WTC11 (cell line): ENCODE measurements around the gene SULF2.

Experiments used
- IRF2 ChIP-seq: sonication (generic); formaldehyde crosslinking; IDR thresholded peaks from 2 replicates; pipeline ENCODE4 v1.8.0; 2022; ENCODE audit warnings: low read depth, missing genetic modification reagents, borderline replicate concordance
- NR2C2 ChIP-seq: sonication (generic); formaldehyde crosslinking; IDR thresholded peaks from 2 replicates; pipeline ENCODE4 v1.8.0; 2022; ENCODE audit warnings: mild to moderate bottlenecking, missing genetic modification reagents
- TEAD1 ChIP-seq: sonication (generic); formaldehyde crosslinking; IDR thresholded peaks from 2 replicates; pipeline ENCODE4 v1.8.0; 2022; ENCODE audit warnings: mild to moderate bottlenecking, missing genetic modification reagents
- TP53 ChIP-seq: sonication (generic); formaldehyde crosslinking; IDR thresholded peaks from 2 replicates; pipeline ENCODE4 v1.8.1; 2023; ENCODE audit warnings: mild to moderate bottlenecking, missing genetic modification reagents
- ZNF423 ChIP-seq: fragments of 250-450 bp; sonication (Bioruptor Pico); IDR thresholded peaks from 2 replicates; pipeline ENCODE4 v2.1.2; 2022; ENCODE audit warnings: mild to moderate bottlenecking, moderate library complexity
- TF ChIP-seq, protein P1 (sequence below): sonication (generic); formaldehyde crosslinking; IDR thresholded peaks from 2 replicates; pipeline ENCODE4 v1.8.0; 2023; ENCODE audit warnings: mild to moderate bottlenecking, missing genetic modification reagents
- TF ChIP-seq, protein P2 (sequence below): sonication (generic); formaldehyde crosslinking; IDR thresholded peaks from 2 replicates; pipeline ENCODE4 v1.8.1; 2022; ENCODE audit warnings: low read depth, missing genetic modification reagents, borderline replicate concordance
- TF ChIP-seq, protein P3 (sequence below): sonication (generic); formaldehyde crosslinking; IDR thresholded peaks from 2 replicates; pipeline ENCODE4 v1.8.0; 2023; ENCODE audit warnings: missing genetic modification reagents
- TF ChIP-seq, protein P4 (sequence below): sonication (generic); formaldehyde crosslinking; IDR thresholded peaks from 2 replicates; pipeline ENCODE4 v1.8.1; 2023; ENCODE audit warnings: mild to moderate bottlenecking, moderate library complexity, missing genetic modification reagents
- TF ChIP-seq, protein P5 (sequence below): fragments of 200-600 bp; IDR thresholded peaks from 2 replicates; pipeline ENCODE4 v1.8.0; 2022; ENCODE audit warnings: antibody characterized with exemption
- TF ChIP-seq, protein P6 (sequence below): sonication (generic); formaldehyde crosslinking; IDR thresholded peaks from 2 replicates; pipeline ENCODE4 v1.8.1; 2022; ENCODE audit warnings: mild to moderate bottlenecking, moderate library complexity, missing genetic modification reagents
- TF ChIP-seq, protein P7 (sequence below): sonication (generic); formaldehyde crosslinking; conservative IDR thresholded peaks from 2 replicates; pipeline ENCODE4 v1.8.1; 2022; ENCODE audit warnings: mild to moderate bottlenecking, missing genetic modification reagents

DNA sequence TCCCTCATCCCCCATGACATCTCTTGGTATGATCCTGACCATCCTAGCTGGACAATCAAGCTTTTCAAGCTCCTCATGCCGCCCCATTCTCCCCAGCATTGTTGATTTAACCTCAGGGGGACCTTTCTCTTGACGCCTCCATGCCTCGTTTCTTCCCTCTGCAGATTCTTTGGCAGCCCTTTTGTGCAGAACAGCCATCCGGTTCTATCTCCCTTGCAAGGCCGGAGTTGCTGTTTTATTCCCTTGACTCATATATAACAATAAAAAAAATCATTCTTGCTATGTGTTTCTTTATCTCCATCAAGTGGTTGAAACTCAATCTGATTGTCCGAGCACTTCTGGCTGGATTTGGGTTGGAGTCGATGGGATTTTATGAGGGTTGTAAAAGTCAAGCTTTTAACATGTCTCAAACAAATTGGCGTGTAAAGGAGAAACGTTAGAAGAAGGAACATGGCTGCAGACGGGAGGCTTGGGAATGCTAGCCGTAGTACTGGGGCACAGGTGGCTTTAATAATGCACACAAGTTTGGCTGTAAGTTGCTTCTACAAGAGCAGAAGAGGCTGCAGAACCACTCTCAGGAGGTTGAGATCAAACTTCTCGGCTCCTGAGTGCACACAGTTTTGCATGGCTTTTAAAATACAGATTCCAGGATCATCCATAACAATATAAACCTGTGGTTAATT is 3.9 kb upstream of the SULF2 start:
- no peak for TF ChIP-seq NR2C2 (CRISPR knock-in tag)
- TF ChIP-seq, protein P1, sequence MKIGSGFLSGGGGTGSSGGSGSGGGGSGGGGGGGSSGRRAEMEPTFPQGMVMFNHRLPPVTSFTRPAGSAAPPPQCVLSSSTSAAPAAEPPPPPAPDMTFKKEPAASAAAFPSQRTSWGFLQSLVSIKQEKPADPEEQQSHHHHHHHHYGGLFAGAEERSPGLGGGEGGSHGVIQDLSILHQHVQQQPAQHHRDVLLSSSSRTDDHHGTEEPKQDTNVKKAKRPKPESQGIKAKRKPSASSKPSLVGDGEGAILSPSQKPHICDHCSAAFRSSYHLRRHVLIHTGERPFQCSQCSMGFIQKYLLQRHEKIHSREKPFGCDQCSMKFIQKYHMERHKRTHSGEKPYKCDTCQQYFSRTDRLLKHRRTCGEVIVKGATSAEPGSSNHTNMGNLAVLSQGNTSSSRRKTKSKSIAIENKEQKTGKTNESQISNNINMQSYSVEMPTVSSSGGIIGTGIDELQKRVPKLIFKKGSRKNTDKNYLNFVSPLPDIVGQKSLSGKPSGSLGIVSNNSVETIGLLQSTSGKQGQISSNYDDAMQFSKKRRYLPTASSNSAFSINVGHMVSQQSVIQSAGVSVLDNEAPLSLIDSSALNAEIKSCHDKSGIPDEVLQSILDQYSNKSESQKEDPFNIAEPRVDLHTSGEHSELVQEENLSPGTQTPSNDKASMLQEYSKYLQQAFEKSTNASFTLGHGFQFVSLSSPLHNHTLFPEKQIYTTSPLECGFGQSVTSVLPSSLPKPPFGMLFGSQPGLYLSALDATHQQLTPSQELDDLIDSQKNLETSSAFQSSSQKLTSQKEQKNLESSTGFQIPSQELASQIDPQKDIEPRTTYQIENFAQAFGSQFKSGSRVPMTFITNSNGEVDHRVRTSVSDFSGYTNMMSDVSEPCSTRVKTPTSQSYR (CRISPR knock-in tag), result no peak
- TF ChIP-seq, protein P2, sequence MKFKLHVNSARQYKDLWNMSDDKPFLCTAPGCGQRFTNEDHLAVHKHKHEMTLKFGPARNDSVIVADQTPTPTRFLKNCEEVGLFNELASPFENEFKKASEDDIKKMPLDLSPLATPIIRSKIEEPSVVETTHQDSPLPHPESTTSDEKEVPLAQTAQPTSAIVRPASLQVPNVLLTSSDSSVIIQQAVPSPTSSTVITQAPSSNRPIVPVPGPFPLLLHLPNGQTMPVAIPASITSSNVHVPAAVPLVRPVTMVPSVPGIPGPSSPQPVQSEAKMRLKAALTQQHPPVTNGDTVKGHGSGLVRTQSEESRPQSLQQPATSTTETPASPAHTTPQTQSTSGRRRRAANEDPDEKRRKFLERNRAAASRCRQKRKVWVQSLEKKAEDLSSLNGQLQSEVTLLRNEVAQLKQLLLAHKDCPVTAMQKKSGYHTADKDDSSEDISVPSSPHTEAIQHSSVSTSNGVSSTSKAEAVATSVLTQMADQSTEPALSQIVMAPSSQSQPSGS (CRISPR knock-in tag), result no peak
- TF ChIP-seq IRF2 (CRISPR knock-in tag), result no peak
- no peak for TF ChIP-seq TP53
- TF ChIP-seq, protein P3, sequence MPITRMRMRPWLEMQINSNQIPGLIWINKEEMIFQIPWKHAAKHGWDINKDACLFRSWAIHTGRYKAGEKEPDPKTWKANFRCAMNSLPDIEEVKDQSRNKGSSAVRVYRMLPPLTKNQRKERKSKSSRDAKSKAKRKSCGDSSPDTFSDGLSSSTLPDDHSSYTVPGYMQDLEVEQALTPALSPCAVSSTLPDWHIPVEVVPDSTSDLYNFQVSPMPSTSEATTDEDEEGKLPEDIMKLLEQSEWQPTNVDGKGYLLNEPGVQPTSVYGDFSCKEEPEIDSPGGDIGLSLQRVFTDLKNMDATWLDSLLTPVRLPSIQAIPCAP, result no peak
- TF ChIP-seq, protein P4, sequence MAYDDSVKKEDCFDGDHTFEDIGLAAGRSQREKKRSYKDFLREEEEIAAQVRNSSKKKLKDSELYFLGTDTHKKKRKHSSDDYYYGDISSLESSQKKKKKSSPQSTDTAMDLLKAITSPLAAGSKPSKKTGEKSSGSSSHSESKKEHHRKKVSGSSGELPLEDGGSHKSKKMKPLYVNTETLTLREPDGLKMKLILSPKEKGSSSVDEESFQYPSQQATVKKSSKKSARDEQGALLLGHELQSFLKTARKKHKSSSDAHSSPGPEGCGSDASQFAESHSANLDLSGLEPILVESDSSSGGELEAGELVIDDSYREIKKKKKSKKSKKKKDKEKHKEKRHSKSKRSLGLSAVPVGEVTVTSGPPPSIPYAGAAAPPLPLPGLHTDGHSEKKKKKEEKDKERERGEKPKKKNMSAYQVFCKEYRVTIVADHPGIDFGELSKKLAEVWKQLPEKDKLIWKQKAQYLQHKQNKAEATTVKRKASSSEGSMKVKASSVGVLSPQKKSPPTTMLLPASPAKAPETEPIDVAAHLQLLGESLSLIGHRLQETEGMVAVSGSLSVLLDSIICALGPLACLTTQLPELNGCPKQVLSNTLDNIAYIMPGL (CRISPR knock-in tag), result no peak
- TF ChIP-seq, protein P5, sequence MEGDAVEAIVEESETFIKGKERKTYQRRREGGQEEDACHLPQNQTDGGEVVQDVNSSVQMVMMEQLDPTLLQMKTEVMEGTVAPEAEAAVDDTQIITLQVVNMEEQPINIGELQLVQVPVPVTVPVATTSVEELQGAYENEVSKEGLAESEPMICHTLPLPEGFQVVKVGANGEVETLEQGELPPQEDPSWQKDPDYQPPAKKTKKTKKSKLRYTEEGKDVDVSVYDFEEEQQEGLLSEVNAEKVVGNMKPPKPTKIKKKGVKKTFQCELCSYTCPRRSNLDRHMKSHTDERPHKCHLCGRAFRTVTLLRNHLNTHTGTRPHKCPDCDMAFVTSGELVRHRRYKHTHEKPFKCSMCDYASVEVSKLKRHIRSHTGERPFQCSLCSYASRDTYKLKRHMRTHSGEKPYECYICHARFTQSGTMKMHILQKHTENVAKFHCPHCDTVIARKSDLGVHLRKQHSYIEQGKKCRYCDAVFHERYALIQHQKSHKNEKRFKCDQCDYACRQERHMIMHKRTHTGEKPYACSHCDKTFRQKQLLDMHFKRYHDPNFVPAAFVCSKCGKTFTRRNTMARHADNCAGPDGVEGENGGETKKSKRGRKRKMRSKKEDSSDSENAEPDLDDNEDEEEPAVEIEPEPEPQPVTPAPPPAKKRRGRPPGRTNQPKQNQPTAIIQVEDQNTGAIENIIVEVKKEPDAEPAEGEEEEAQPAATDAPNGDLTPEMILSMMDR, result no peak
- no peak for TF ChIP-seq TEAD1 (CRISPR knock-in tag)
- TF ChIP-seq, protein P6, sequence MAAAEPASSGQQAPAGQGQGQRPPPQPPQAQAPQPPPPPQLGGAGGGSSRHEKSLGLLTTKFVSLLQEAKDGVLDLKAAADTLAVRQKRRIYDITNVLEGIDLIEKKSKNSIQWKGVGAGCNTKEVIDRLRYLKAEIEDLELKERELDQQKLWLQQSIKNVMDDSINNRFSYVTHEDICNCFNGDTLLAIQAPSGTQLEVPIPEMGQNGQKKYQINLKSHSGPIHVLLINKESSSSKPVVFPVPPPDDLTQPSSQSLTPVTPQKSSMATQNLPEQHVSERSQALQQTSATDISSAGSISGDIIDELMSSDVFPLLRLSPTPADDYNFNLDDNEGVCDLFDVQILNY (CRISPR knock-in tag), result no peak
- TF ChIP-seq, protein P7, sequence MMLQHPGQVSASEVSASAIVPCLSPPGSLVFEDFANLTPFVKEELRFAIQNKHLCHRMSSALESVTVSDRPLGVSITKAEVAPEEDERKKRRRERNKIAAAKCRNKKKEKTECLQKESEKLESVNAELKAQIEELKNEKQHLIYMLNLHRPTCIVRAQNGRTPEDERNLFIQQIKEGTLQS (CRISPR knock-in tag), result no peak
- TF ChIP-seq ZNF423 (CRISPR knock-in tag), result no peak
